ENCODE data around the gene SLC1A4. TPM values are rescaled to one million over a fixed set of nuclear protein-coding genes. Genes with fewer than 3 reads are reported as not detected.

The SLC1A4 gene
- total and polyA plus RNA-seq, 2 of the 4 experiments (the other 2 are of a cell fraction), result 6.8 to 8.1 TPM

DNA sequence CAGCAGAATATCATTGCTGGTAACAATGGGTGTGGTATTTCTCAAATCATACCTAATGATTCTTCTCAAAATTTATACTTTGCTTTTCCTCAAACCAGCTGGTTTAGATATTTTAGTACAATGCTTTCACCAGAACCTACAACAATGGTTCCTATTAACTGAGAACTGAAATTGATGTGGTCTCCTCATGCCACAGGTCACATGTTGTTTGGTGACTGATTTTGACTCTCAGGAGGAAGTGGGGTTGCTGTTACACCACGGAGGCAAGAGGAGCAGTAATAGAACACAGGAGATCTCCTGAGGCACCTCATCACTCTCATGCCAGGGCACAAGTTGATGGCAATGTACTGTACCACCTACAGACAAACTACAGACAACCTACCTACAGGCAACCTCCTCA lies 64.0 kb downstream of the SLC1A4 start:
- no peak overlapping the region for H3K4ac ChIP-seq (ENCODE audit: low read depth, low read length)
- H4K20me1 ChIP-seq (ENCODE audit: insufficient read depth, low read length), result no peaks in the 10 kb centered on the region
- H4K91ac ChIP-seq (ENCODE audit: insufficient read depth, low read depth, low read length), result no peak overlapping the region
- peaks cover 2% of the 10 kb centered on the region; the same call in 1 of the 2 replicates for H3K4me1 ChIP-seq (ENCODE audit: control insufficient read depth, insufficient read depth, low read length)
- no peak overlapping the region for H2AK9ac ChIP-seq (replicated peaks; ENCODE audit: low read depth, low read length, poor library complexity)
- peaks cover 10 to 14% of the 10 kb centered on the region in 2 experiments; a peak in 3 of 4 replicates for H3K79me1 ChIP-seq (ENCODE audit: low read depth in 1 of 2, low read length in 2 of 2)
- H4K5ac ChIP-seq (ENCODE audit: low read depth, low read length), result no peak overlapping the region
- H2BK20ac ChIP-seq (ENCODE audit: low read depth, low read length), result no peak overlapping the region
- no peak overlapping the region for H3K27ac ChIP-seq (ENCODE audit: insufficient read depth, low read length)
- no peak overlapping the region for H3K4me2 ChIP-seq (ENCODE audit: low read depth, low read length)
- H2BK15ac ChIP-seq (ENCODE audit: low read depth, low read length), result no peak overlapping the region
- H2AK5ac ChIP-seq (ENCODE audit: low read depth, low read length), result no peak overlapping the region
- H2BK5ac ChIP-seq (ENCODE audit: low read depth, low read length, poor library complexity, severe bottlenecking), result no peak overlapping the region
- no peak overlapping the region for H4K8ac ChIP-seq (ENCODE audit: low read depth in 2 of 2, low read length in 2 of 2)
- no peak overlapping the region for H3K14ac ChIP-seq (replicated peaks; ENCODE audit: low read depth, low read length)
- H3K56ac ChIP-seq (ENCODE audit: extremely low read depth, insufficient read depth, low read length), result no peak overlapping the region
- WGBS, 2 experiments (ENCODE audit: extremely low coverage in 2 of 2, insufficient read length in 1 of 2), result no CpG with 5 or more reads among the region's 1 CpG
- BruUV-seq (replicated peaks), result no TSS peak
- H2AFZ ChIP-seq (replicated peaks; ENCODE audit: low read length, poor library complexity), result no peak overlapping the region
- no peak overlapping the region for H3K23ac ChIP-seq (ENCODE audit: low read depth, low read length)
- no peaks in the 10 kb centered on the region for H3K27me3 ChIP-seq (ENCODE audit: control insufficient read depth, insufficient read depth, low read length)
- H3K9me1 ChIP-seq (ENCODE audit: insufficient read depth, low read length), result no peaks in the 10 kb centered on the region
- no peak overlapping the region for H2BK120ac ChIP-seq (ENCODE audit: low read depth, low read length)
- H3K9ac ChIP-seq (ENCODE audit: low read depth, low read length), result no peak overlapping the region
- no peaks in the 10 kb centered on the region for H3K36me3 ChIP-seq (ENCODE audit: control insufficient read depth, insufficient read depth, low read length)
- intact Hi-C loops (cut with micrococcal nuclease), result no loop called here
- no peak overlapping the region for H3K4me3 ChIP-seq (ENCODE audit: insufficient read depth, low read depth, low read length)
- DNase-seq, result no peak
- no peak overlapping the region for H3K18ac ChIP-seq (ENCODE audit: low read depth, low read length)
- dilution Hi-C loops (cut with HindIII; ENCODE audit: low sequenced_read_pairs, unreplicated experiment), result no loop called here
- CTCF ChIA-PET, result interaction anchor here (0.6 kb wide), 1 partner anchor 299 kb away, joined by 3 read pairs; no protein-coding TSS in a partner anchor
- POLR2A ChIA-PET (ENCODE audit: unreplicated experiment), result no interaction called here
- in situ Hi-C loops (cut with MboI; ENCODE audit: low sequenced_read_pairs), result loop anchor here (25.0 kb wide), 1 partner anchor 509 kb away; no protein-coding TSS in a partner anchor
- ATAC-seq (ENCODE audit: low read depth), result no peak
- TF ChIP-seq POLR2A (IDR thresholded peaks at IDR 0.05; ENCODE audit: low read depth, low read length), result no peak
- TF ChIP-seq, protein P1, sequence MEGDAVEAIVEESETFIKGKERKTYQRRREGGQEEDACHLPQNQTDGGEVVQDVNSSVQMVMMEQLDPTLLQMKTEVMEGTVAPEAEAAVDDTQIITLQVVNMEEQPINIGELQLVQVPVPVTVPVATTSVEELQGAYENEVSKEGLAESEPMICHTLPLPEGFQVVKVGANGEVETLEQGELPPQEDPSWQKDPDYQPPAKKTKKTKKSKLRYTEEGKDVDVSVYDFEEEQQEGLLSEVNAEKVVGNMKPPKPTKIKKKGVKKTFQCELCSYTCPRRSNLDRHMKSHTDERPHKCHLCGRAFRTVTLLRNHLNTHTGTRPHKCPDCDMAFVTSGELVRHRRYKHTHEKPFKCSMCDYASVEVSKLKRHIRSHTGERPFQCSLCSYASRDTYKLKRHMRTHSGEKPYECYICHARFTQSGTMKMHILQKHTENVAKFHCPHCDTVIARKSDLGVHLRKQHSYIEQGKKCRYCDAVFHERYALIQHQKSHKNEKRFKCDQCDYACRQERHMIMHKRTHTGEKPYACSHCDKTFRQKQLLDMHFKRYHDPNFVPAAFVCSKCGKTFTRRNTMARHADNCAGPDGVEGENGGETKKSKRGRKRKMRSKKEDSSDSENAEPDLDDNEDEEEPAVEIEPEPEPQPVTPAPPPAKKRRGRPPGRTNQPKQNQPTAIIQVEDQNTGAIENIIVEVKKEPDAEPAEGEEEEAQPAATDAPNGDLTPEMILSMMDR (conservative IDR thresholded peaks at IDR 0.05; ENCODE audit: low read depth, low read length), result no peak
- no peak for TF ChIP-seq CEBPB (IDR thresholded peaks at IDR 0.05; ENCODE audit: low read depth, low read length)
- no peak for TF ChIP-seq FOS (IDR thresholded peaks at IDR 0.05; ENCODE audit: low read depth, low read length)
- TF ChIP-seq MAFK (IDR thresholded peaks at IDR 0.05; ENCODE audit: low read depth, low read length), result no peak
- TF ChIP-seq MXI1 (IDR thresholded peaks at IDR 0.05; ENCODE audit: borderline replicate concordance, low read depth, low read length), result no peak
- TF ChIP-seq MAZ (IDR thresholded peaks at IDR 0.05; ENCODE audit: borderline replicate concordance, low read depth, low read length), result no peak
- no peak for TF ChIP-seq NFE2L2 (IDR thresholded peaks at IDR 0.05; ENCODE audit: low read depth, low read length)
- TF ChIP-seq, protein P2, sequence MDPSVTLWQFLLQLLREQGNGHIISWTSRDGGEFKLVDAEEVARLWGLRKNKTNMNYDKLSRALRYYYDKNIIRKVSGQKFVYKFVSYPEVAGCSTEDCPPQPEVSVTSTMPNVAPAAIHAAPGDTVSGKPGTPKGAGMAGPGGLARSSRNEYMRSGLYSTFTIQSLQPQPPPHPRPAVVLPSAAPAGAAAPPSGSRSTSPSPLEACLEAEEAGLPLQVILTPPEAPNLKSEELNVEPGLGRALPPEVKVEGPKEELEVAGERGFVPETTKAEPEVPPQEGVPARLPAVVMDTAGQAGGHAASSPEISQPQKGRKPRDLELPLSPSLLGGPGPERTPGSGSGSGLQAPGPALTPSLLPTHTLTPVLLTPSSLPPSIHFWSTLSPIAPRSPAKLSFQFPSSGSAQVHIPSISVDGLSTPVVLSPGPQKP (IDR thresholded peaks at IDR 0.05; ENCODE audit: borderline replicate concordance, low read depth, low read length), result no peak
- no peak for TF ChIP-seq RFX5 (IDR thresholded peaks at IDR 0.05; ENCODE audit: low read depth, low read length)
- TF ChIP-seq BHLHE40 (IDR thresholded peaks at IDR 0.05; ENCODE audit: low read depth, low read length), result no peak
- no peak for TF ChIP-seq CHD1 (IDR thresholded peaks at IDR 0.05; ENCODE audit: low read depth, low read length)
- H3K9me3 ChIP-seq (ENCODE audit: control insufficient read depth, insufficient read depth, low read length), result no peaks in the 10 kb centered on the region; the same call in 1 of the 2 replicates

All from IMR-90 (cell line).